ENCODE results near the gene RIMBP2.

The RIMBP2 gene

DNA sequence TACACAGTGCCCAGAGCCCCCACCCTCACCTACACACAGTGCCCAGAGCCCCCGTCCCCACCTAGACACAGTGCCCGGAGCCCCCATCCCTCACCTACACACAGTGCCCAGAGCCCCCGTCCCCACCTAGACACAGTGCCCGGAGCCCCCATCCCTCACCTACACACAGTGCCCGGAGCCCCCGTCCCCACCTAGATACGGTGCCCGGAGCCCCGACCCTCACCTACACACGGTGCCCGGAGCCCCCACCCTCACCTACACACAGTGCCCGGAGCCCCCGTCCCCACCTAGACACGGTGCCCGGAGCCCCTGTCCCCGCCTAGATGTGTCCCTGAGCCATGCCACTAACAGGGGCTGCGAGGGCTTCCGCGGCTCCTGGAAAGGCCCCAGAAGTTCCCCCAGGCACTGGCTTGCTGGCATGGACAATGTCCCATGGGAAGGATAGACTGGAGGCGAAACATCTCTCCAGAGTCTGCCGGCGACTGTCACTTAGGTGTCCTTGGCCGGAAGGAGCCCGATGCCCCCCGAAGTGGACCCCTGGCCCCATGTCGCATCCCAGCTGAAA lies 232.4 kb downstream of the RIMBP2 start:
- H3K27ac ChIP-seq = no peak overlapping the region
- TF ChIP-seq, protein P1, sequence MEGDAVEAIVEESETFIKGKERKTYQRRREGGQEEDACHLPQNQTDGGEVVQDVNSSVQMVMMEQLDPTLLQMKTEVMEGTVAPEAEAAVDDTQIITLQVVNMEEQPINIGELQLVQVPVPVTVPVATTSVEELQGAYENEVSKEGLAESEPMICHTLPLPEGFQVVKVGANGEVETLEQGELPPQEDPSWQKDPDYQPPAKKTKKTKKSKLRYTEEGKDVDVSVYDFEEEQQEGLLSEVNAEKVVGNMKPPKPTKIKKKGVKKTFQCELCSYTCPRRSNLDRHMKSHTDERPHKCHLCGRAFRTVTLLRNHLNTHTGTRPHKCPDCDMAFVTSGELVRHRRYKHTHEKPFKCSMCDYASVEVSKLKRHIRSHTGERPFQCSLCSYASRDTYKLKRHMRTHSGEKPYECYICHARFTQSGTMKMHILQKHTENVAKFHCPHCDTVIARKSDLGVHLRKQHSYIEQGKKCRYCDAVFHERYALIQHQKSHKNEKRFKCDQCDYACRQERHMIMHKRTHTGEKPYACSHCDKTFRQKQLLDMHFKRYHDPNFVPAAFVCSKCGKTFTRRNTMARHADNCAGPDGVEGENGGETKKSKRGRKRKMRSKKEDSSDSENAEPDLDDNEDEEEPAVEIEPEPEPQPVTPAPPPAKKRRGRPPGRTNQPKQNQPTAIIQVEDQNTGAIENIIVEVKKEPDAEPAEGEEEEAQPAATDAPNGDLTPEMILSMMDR (IDR thresholded peaks at IDR 0.05) = no peak
- TF ChIP-seq ZFX (IDR thresholded peaks at IDR 0.05; ENCODE audit: borderline replicate concordance) = no peak

DNA sequence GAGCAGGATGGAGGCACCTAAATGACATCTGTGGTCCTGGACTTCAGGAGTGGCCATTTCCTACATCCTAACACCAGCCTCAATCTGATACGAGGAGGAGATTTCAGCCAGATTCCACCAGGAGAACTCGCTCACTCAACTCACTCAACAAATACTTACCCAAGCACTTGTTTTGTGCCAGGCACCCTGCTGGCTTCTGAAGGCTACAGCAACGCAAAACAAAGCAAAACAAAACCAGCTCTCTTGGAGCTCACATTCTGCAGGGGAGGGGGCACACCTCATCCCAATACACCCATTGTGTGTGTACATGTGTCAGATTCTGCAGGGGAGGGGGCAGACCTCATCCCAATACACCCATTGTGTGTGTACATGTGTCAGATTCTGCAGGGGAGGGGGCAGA lies 233.7 kb downstream of the RIMBP2 start:
- H3K27ac ChIP-seq = no peak overlapping the region
- TF ChIP-seq ZFX (IDR thresholded peaks at IDR 0.05; ENCODE audit: borderline replicate concordance) = no peak
- TF ChIP-seq, protein P1 (IDR thresholded peaks at IDR 0.05) = no peak

DNA sequence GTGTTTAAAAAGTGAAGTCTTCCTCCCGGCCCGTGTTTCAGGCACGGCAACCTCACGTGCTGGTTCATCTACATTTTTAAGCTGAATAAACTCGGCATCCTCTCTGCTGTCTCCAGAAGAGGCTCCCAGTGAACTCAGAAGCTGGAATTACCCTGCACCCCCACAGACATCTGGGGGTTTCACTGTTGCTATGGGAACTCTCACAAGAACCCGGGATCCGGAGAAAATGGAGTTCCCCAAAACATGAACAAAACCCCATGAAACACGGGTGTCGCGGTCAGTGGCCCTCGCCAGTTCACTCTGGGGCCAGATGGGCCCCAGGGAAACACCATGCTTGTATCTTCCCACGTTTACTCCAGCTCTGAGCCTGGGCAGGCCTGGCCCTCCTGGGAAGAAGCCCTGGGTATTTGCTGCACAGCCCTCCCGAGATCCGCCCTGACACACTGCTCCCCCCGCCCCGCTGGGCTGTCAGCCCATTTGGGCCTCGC lies 234.7 kb downstream of the RIMBP2 start:
- no peak overlapping the region for H3K27ac ChIP-seq
- no peak for TF ChIP-seq ZFX (IDR thresholded peaks at IDR 0.05; ENCODE audit: borderline replicate concordance)
- TF ChIP-seq, protein P1 (IDR thresholded peaks at IDR 0.05) = no peak

DNA sequence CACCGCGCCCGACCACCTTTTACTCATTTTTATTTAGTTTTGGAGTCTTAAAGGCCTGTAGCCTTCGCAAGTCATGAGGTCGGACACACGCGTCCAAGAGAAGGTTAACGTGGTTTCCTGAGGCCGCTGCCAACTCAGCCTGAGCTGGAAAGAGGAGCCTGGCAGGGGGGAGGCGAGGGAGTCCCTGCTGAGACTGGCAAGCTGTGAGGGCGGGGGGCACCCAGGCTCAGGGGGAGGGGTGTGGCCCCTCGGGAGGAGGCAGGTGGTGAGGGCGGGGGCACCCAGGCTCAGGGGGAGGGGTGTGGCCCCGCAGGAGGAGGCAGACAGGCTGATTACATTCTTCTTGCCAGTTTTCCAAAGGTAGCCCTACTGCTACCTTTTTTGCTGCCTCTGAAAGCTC lies 235.2 kb downstream of the RIMBP2 start:
- H3K27ac ChIP-seq = no peak overlapping the region
- TF ChIP-seq, protein P1 (IDR thresholded peaks at IDR 0.05) = no peak
- no peak for TF ChIP-seq ZFX (IDR thresholded peaks at IDR 0.05; ENCODE audit: borderline replicate concordance)

DNA sequence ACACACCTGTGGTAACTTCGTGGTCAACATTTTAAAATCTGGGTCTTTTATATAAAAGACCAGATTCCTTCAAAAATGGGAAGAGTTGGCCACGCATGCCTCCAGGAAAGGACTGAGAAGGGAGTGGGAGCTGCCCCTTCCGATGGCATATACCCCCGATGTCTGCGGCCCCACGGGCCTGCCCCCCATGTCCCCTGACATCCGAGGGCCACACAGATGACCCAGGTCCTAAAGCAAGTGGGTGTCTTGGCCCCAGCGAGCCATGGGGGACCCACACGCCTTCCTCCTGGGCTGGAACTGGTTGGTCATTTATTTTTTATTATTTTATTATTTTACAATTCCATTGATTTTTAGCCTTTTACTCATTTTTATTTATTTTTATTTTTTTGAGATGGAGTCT lies 235.9 kb downstream of the RIMBP2 start:
- TF ChIP-seq ZFX (IDR thresholded peaks at IDR 0.05; ENCODE audit: borderline replicate concordance) = no peak
- TF ChIP-seq, protein P1 (IDR thresholded peaks at IDR 0.05) = no peak
- no peak overlapping the region for H3K27ac ChIP-seq

DNA sequence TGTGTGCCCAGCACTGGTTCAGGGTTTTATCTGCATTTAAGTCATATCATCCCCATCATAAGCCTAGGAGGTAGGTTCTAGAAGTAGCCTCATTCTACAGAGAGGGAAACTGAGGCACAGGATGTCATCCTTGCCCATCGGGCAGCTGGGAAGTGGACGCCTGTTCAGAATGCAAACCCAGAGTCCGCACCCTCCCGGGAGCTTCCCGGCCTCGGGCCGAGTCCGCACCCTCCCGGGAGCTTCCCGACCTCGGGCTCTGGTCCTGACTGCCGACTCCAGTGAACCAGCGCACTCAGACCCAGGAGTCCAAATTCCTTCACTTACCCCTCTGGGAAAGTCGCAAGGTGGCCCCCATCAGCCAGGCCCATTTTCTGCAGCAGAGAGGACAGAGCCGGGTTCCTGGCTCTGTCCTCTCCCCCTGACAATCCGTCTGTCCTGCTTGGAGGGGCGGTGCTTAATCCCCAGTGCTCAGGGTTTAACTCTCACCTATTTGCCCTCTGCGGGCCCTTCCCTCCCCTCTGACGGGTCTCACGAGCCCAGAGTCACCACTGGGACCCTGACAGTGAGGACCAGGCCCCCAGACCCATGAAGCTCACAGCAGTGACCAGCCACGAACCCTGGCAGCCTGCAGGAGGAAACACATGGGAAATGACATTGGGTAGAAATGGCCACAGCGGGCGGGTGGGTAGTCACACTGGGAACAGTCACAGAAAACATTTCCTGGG lies 236.5 kb downstream of the RIMBP2 start:
- H3K27ac ChIP-seq = no peak overlapping the region
- TF ChIP-seq, protein P1 (IDR thresholded peaks at IDR 0.05) = no peak
- TF ChIP-seq ZFX (IDR thresholded peaks at IDR 0.05; ENCODE audit: borderline replicate concordance) = no peak

DNA sequence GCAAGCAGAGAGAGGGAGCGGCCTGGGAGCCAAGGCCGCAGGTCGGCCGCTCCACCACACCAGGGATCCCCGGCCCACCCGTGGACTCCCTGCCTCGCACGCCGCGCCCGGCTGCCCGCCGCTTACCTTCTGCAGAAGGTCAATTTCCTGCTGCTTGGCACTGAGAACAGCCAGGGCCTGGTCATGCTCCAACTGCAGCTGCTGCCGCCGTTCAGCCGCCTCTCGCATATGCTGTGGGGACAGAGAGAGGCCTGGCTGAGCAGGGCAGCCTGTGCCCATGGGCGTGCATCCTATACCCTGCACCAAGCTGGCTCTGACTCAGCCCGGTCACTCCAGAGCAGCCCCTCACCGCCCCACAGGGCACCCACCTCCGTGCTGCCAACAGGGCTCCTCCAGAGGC lies 237.3 kb downstream of the RIMBP2 start:
- no peak overlapping the region for H3K27ac ChIP-seq
- no peak for TF ChIP-seq ZFX (IDR thresholded peaks at IDR 0.05; ENCODE audit: borderline replicate concordance)
- TF ChIP-seq, protein P1 (IDR thresholded peaks at IDR 0.05) = no peak
